ENCODE measurements around the gene NLGN1.
A peak's percentile ranks its signal among the peaks of the same experiment; 100 is the strongest.

Gene NLGN1

DNA sequence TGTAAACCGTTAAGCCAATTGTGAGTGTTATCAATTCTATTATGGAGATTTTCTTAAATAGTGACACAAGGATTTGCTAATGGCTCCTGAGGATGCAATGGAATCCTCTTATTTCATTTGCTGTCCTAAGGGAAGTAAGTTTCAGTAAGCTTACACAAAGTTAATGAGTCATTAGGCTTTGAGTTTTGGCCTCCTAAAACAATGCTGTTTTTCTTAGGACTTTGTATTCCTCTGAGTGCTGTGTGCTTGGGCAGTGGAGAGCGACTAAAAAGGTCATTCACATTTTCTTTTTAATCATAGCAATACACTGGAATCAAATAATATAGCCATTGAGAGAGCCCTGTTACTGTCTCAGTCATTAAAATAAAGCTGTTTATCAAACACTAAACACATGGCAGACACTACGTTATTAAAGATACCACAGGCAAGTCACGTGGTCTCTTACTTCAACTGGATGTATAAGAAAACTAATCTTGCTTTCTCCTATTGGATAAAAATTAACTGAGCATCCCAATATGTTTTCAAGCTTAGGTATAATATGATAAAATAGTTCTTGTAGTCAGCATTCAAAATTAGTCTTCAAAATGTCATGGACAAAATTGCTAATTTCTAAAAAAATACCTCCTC lies 290.8 kb downstream of the NLGN1 start:
- H3K27ac Mint-ChIP-seq = no peak overlapping the region
- no peaks in the 10 kb centered on the region for H3K36me3 Mint-ChIP-seq
- H3K9me3 Mint-ChIP-seq = no peaks in the 10 kb centered on the region
- H3K4me1 Mint-ChIP-seq = no peaks in the 10 kb centered on the region
- H3K27me3 Mint-ChIP-seq = no peaks in the 10 kb centered on the region
- no peak for ATAC-seq
- no peak overlapping the region for H3K4me3 Mint-ChIP-seq

DNA sequence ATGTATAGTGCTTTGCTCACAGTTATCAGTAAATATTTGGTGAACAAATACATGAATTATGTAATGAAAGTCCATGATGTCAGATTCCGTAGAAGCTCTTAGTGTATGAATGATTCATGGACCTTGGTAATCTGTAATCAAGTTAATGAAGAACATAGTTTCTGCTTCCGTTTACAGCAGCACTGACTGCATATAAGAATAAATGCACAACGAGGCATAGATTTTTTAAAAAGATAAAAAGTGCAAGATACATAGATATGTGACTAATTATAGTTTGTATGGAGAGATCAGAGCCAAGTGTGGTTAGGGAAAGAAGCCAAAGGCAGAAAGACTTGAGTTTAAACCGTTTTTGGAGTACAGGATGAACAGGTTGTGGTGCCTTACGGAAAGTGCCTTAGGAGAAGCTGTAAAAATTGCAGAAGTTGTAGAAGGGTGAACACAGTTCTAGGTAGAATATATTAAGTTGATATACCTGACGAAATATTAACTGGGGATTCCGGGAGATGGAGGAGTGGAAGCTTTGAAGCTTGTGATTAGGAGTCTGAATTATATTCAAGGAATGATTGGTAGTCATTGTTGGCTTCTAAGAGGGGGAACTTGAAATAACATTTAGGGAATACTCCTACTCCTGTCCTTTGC lies 293.1 kb downstream of the NLGN1 start:
- no peaks in the 10 kb centered on the region for H3K9me3 Mint-ChIP-seq
- no peaks in the 10 kb centered on the region for H3K36me3 Mint-ChIP-seq
- no peak overlapping the region for H3K27ac Mint-ChIP-seq
- no peaks in the 10 kb centered on the region for H3K4me1 Mint-ChIP-seq
- ATAC-seq = no peak
- H3K4me3 Mint-ChIP-seq = no peak overlapping the region
- no peaks in the 10 kb centered on the region for H3K27me3 Mint-ChIP-seq

DNA sequence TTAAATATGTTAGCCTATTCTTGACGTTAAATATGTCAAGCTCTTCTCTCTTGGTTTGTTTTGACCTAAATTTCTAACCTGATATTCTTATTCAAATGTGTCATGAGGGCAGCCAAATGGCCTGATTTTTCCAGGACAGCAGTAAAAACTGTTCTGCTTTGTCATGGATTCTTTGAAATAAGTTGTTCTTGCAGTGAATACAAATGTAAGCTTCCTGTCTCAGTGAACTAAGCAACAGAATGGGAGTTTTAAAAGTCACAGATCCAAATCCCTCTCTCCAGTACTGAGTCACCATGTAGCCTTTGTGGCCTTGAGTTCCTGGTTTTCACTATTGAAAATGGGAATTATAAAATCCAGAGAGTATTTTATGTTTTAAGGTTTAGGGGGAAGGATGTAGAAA lies 301.8 kb downstream of the NLGN1 start:
- ATAC-seq = no peak
- H3K27me3 Mint-ChIP-seq = no peaks in the 10 kb centered on the region
- no peaks in the 10 kb centered on the region for H3K36me3 Mint-ChIP-seq
- peaks cover 2% of the 10 kb centered on the region for H3K9me3 Mint-ChIP-seq
- H3K27ac Mint-ChIP-seq = no peak overlapping the region
- H3K4me3 Mint-ChIP-seq = no peak overlapping the region
- H3K4me1 Mint-ChIP-seq = no peaks in the 10 kb centered on the region

DNA sequence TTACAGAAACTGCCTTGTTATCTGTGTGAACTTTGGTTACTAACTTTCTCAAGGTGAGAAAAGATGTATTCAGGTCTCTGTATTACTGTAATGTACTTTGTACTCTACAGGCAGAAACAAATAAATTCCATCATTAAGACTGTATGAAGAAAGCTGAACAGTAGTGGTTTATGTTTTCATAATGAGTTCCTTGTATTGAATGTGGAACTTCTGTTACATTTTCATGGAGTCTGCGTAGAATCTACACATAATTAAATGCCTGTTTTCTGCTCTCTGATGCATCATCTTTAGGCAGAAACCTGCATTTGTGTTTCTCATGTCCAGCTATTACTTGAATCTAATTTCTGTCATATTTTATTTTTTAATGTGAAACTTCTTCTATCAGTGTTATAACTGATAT lies 302.8 kb downstream of the NLGN1 start:
- no peak overlapping the region for H3K27ac Mint-ChIP-seq
- H3K9me3 Mint-ChIP-seq = peaks cover 2% of the 10 kb centered on the region
- no peak overlapping the region for H3K4me3 Mint-ChIP-seq
- no peaks in the 10 kb centered on the region for H3K4me1 Mint-ChIP-seq
- no peaks in the 10 kb centered on the region for H3K27me3 Mint-ChIP-seq
- ATAC-seq = no peak
- no peaks in the 10 kb centered on the region for H3K36me3 Mint-ChIP-seq

DNA sequence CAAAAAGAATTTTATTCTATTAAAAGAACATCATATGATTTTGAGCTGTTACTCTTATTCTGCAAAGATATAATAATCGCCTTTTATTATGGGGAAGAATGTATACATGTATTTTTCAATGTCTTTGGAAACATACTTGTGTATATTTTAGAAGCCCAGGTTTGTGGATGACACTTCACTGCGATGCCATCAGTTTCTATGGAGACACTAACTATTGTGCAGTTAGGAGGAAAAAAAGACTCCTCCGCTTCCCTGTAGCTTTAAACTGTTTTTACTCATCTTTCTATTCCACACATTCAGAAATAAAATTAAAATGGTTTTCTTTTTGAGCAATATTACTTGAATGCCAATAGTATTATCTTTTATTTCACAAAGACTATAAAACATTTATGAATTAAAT lies 305.0 kb downstream of the NLGN1 start:
- Mint-ChIP-seq H3K4me3 (no peak overlapping the region), H3K27me3 (no peaks in the 10 kb centered on the region), H3K4me1 (no peaks in the 10 kb centered on the region), H3K36me3 (no peaks in the 10 kb centered on the region), H3K9me3 (peaks cover 2% of the 10 kb centered on the region), H3K27ac (no peak overlapping the region)
- no peak for ATAC-seq

DNA sequence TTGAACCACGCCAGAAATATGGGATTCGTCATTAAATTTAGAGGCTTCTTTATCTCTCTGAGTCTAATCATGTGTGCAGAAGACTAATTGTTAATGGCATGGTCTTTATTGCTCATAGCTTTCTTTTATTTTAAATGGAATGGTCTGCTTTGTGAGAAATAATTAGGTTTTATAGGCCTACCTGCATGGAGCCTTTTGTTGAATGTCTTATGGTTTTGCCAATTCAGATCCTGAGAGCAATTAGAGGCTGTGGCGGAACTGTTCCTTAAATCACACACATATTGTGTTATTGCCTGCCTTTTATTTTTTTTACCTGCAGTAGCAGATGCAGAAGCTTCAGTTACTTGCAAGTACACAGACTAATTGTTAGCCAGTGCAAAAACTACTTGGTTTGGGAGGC lies 306.2 kb downstream of the NLGN1 start:
- Mint-ChIP-seq H3K36me3 (no peaks in the 10 kb centered on the region), H3K27ac (no peak overlapping the region), H3K9me3 (peaks cover 2% of the 10 kb centered on the region), H3K27me3 (no peaks in the 10 kb centered on the region), H3K4me1 (no peaks in the 10 kb centered on the region), H3K4me3 (no peak overlapping the region)
- no peak for ATAC-seq

DNA sequence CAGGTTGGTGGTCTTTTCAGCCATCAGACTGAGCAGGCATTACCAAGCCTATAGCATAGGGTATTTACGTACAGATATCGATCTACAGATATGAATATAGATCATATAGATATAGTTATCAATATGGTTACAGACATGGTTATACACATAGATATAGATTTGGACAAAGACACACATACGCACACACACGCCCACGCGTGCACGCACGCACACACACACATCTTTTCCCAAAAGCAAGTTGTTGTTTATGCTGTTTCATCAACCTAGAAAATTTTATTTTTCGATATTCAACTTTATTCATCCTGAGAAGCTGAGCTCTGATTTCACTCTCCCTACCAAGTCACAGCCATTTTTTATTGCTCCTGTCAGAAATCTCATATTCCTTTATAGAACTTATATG lies 309.1 kb downstream of the NLGN1 start:
- Mint-ChIP-seq H3K4me1 (no peaks in the 10 kb centered on the region), H3K9me3 (no peaks in the 10 kb centered on the region), H3K27me3 (no peaks in the 10 kb centered on the region), H3K36me3 (no peaks in the 10 kb centered on the region), H3K4me3 (no peak overlapping the region), H3K27ac (no peak overlapping the region)
- ATAC-seq = no peak

DNA sequence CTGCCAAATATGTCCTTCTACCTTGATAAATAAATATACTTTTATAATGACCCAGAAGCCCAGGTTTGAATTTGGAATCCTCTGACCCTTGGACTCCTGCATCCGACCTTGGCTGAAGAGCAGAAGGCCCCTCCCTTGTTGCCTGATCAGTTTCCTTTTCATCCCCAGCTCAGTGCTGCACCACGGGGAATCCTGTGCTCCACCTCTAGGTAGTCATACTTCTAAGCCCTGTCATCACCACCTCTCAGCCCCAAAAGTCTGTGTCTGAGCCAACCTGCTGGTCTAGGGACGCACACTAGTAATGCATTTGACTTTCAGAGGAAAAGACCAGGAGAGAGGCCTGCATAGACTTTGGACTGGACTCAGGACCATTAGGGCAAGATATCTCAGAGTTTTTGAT lies 310.6 kb downstream of the NLGN1 start:
- no peaks in the 10 kb centered on the region for H3K36me3 Mint-ChIP-seq
- H3K4me3 Mint-ChIP-seq = no peak overlapping the region
- H3K27ac Mint-ChIP-seq = no peak overlapping the region
- no peaks in the 10 kb centered on the region for H3K9me3 Mint-ChIP-seq
- ATAC-seq = no peak
- H3K27me3 Mint-ChIP-seq = no peaks in the 10 kb centered on the region
- H3K4me1 Mint-ChIP-seq = no peaks in the 10 kb centered on the region

DNA sequence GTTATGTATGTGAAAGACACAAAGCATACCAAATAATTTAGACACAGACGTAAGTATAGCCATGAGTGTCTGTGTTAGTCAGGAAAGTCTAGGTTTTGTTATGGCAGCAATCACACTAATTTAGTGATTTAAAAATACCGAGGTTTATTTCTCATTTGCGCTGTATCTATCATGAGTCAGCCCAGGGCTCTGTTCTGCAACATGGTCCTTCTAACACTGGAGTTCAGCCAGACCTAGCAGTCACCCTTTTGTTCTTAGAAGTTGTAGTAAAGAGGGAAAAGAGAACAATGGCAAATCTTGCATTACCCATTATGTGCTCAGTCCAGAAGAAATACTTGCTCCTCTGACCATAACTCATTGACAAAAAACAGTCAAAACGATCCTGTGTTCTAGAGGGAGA lies 311.5 kb downstream of the NLGN1 start:
- H3K4me3 Mint-ChIP-seq = no peak overlapping the region
- no peak overlapping the region for H3K27ac Mint-ChIP-seq
- no peaks in the 10 kb centered on the region for H3K9me3 Mint-ChIP-seq
- H3K4me1 Mint-ChIP-seq = no peaks in the 10 kb centered on the region
- H3K27me3 Mint-ChIP-seq = no peaks in the 10 kb centered on the region
- H3K36me3 Mint-ChIP-seq = no peaks in the 10 kb centered on the region
- no peak for ATAC-seq

DNA sequence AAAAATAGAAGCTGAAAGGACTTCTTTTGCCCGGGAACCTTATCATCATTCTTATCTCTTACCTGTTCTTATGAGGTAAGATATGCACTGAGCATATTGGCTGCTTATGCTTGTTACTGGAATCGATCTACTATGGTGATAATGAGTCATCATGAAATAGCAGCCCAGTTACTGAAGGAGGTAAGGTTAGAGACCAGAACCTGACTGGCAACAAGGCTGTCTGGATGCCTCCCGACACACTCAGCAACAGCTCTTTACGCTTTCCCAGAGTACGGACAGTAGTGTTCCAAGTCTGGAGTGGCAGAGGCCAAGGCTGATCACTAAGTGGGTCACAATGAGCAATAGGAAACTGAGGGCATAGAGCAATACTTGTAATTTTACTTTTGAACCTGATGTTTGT lies 314.1 kb downstream of the NLGN1 start:
- peak; percentile 16 for ATAC-seq
- Mint-ChIP-seq H3K4me1 (no peaks in the 10 kb centered on the region), H3K27me3 (no peaks in the 10 kb centered on the region), H3K36me3 (no peaks in the 10 kb centered on the region), H3K4me3 (no peak overlapping the region), H3K9me3 (peaks cover 3% of the 10 kb centered on the region), H3K27ac (no peak overlapping the region)

DNA sequence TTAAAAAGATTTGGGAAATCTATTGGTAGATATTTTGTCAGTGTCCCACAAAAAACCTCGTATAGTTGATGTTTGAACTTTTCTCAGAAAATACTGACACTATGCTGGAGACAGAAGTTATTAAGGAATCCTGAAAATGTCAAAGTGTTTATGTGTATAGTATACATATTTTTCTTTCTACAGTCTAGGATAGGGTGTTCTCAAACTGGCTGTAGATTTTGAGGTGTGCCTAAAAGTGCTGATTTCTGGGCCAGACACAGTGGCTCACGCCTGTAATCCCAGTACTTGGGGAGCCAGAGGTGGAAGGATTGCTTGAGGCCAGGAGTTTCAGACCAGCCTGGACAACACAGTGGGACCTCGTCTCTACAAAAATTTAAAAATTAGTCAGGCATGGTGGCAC lies 322.0 kb downstream of the NLGN1 start:
- Mint-ChIP-seq H3K27me3 (no peaks in the 10 kb centered on the region), H3K4me1 (no peaks in the 10 kb centered on the region), H3K4me3 (no peak overlapping the region), H3K36me3 (no peaks in the 10 kb centered on the region), H3K27ac (no peak overlapping the region), H3K9me3 (peaks cover 7% of the 10 kb centered on the region)
- ATAC-seq = no peak

DNA sequence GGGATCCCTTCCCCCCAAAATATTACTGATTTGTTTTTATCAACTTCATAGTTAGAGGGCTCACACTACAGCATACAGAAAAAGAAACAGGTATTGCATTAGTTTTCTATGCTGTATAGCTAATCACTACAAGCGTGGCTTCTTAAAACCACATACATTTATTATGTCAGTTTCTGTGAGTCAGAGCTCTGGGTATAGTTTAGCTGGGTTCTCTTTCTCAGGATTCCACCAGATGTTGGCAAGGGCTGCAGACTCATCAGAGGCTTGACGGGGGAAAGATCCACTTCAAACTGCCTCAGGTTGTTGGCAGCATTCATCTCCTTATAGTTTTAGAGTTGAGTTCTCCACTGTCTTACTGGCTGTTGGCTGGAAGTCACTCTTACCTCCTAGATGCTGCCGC lies 328.0 kb downstream of the NLGN1 start:
- Mint-ChIP-seq H3K27me3 (no peaks in the 10 kb centered on the region), H3K4me1 (no peaks in the 10 kb centered on the region), H3K36me3 (no peaks in the 10 kb centered on the region), H3K9me3 (no peaks in the 10 kb centered on the region), H3K27ac (no peak overlapping the region), H3K4me3 (no peak overlapping the region)
- no peak for ATAC-seq

DNA sequence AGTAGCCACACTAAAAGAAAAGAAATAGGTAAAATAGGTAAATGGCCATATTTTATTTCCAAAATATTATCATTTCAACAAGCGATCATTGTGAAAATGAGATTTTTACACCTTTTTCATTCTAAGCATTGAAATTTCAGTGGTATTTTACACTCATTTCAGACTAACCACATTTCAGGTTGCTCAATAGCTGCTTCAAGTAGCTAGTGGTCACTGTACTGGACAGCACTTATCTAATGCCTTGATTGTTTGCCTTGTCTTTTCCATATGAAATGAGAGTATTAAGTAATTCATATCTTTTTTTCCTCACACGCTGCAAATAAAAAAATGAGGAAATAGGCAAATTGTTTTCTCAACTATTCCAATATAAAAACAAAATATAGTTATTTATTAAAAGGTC lies 332.8 kb downstream of the NLGN1 start:
- no peaks in the 10 kb centered on the region for H3K27me3 Mint-ChIP-seq
- no peaks in the 10 kb centered on the region for H3K9me3 Mint-ChIP-seq
- H3K4me3 Mint-ChIP-seq = no peak overlapping the region
- H3K4me1 Mint-ChIP-seq = no peaks in the 10 kb centered on the region
- no peak overlapping the region for H3K27ac Mint-ChIP-seq
- no peak for ATAC-seq
- no peaks in the 10 kb centered on the region for H3K36me3 Mint-ChIP-seq

DNA sequence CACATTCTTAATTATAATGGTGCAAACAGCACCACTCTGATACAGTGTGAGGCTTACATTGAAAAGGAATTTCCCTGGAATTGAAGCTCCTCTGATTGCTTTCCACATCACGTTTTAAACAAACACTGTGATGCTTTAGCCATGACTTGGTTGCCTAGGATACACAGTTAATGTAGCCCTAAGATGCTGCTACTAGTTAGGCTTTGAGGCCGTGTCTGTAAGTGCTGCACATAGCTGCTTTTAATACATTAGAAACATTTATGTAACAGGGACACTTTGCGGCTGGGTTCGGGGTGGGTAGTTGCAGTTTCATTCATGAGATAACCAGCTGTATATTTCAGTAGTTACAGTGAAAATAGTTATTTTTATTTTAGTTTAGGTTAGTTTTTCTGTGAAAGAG lies 334.7 kb downstream of the NLGN1 start:
- Mint-ChIP-seq H3K27me3 (no peaks in the 10 kb centered on the region), H3K4me1 (no peaks in the 10 kb centered on the region), H3K27ac (no peak overlapping the region), H3K4me3 (no peak overlapping the region), H3K9me3 (no peaks in the 10 kb centered on the region), H3K36me3 (no peaks in the 10 kb centered on the region)
- ATAC-seq = no peak

DNA sequence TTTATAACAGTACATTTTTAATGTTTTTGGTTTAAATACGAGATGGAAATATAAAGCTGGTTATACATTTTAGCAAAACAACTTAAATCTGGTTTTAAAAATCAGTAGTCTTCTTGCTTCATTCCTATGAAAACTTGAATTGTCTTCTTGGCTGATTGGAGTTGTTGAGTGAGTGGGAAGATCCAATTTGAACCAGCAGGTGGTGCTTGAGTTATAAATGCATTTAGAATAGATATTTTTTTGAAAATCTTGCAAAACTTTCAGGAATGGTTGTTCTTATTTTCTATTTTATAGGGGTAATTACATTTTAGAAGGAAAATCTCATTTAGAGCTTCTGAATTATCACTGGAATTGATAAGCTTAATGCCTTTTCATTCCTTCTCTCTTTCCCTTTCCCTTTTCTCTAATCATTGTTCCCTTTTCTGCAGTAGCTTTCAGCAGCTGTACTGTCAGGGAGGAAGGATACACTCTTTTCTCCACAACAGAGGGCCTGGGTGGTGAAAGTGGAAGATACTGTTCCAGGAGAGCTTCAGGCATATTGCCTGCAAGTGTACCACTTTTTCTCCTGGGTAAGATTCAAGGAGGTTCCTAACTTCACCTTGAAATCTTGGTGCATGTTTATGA lies 335.6 kb downstream of the NLGN1 start:
- Mint-ChIP-seq H3K4me1 (no peaks in the 10 kb centered on the region), H3K27me3 (no peaks in the 10 kb centered on the region), H3K4me3 (no peak overlapping the region), H3K27ac (no peak overlapping the region), H3K36me3 (no peaks in the 10 kb centered on the region), H3K9me3 (peaks cover under 1% of the 10 kb centered on the region)
- no peak for ATAC-seq

DNA sequence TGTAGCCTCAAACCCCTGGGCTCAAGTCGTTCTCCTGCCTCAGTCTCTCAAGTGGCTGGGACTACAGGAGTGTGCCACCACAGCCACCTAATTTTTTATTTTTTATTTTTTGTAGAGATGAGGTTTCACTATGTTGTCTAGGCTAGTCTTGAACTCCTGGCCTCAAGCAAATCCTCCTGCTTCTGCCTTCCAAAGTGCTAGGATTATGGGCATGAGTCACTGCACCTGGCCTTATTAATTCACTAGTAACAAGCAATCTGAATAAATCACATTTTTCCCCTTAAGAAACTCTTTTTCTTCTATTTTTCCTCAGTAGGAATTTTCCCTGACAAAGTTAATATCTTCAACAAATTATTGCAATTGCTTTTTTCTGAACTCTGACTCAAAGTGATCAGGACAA lies 336.9 kb downstream of the NLGN1 start:
- peaks cover 2% of the 10 kb centered on the region for H3K9me3 Mint-ChIP-seq
- H3K4me3 Mint-ChIP-seq = no peak overlapping the region
- no peaks in the 10 kb centered on the region for H3K27me3 Mint-ChIP-seq
- H3K27ac Mint-ChIP-seq = no peak overlapping the region
- no peak for ATAC-seq
- no peaks in the 10 kb centered on the region for H3K4me1 Mint-ChIP-seq
- no peaks in the 10 kb centered on the region for H3K36me3 Mint-ChIP-seq

All from stimulated activated memory B cell treated with anti-CD40 and anti-IgM and Interleukin-4, amounts not matched to agents 10 μg/mL and 1 μg/mL and 100 μg/mL, for 72 hours (primary cell).